Ramos (cell line): ENCODE measurements around the gene PCTP.

ENCODE experiments used
- in situ Hi-C: fragments of 300-500 bp; cut with MboI; formaldehyde crosslinking; loops from one replicate; pipeline ENCODE4 v1.14.3; 2022; ENCODE audit warnings: low sequenced_read_pairs; ENCODE audit not compliant: unreplicated experiment

PCTP gene

GRCh38 chr17:55748841-55749240 lies 2.0 kb upstream of the PCTP start:
- in situ Hi-C loops, result no loop called here

- in situ Hi-C loops, result no loop called here
These were observed 866 bp upstream of the PCTP start for GRCh38 chr17:55749985-55750384.

- in situ Hi-C loops, result no loop called here
These were observed 934 bp downstream of the PCTP start for GRCh38 chr17:55751720-55752250.

GRCh38 chr17:55756689-55757088 lies 5.8 kb downstream of the PCTP start:
- in situ Hi-C loops, result no loop called here

- in situ Hi-C loops, result no loop called here
These were observed 6.8 kb downstream of the PCTP start for GRCh38 chr17:55757659-55758058.

- in situ Hi-C loops, result no loop called here
These were observed 7.3 kb downstream of the PCTP start for GRCh38 chr17:55758171-55758570.

- in situ Hi-C loops, result no loop called here
These were observed 9.9 kb downstream of the PCTP start for GRCh38 chr17:55760643-55761355.

- in situ Hi-C loops, result no loop called here
These were observed 11.4 kb downstream of the PCTP start for GRCh38 chr17:55762086-55762858.

GRCh38 chr17:55763856-55764255 lies 13.0 kb downstream of the PCTP start:
- in situ Hi-C loops, result no loop called here

- in situ Hi-C loops, result no loop called here
These were observed 13.8 kb downstream of the PCTP start for GRCh38 chr17:55764610-55765009.

- in situ Hi-C loops, result no loop called here
These were observed 14.6 kb downstream of the PCTP start for GRCh38 chr17:55765472-55765871.

- in situ Hi-C loops, result no loop called here
These were observed 18.2 kb downstream of the PCTP start for GRCh38 chr17:55768936-55769624.

- in situ Hi-C loops, result no loop called here
These were observed 18.8 kb downstream of the PCTP start for GRCh38 chr17:55769625-55770000.

GRCh38 chr17:55770196-55770870 lies 19.5 kb downstream of the PCTP start:
- in situ Hi-C loops, result loop anchor here (5.0 kb wide), 1 partner anchor 248 kb away; no protein-coding TSS in a partner anchor

- in situ Hi-C loops, result loop anchor here (5.0 kb wide), 1 partner anchor 250 kb away; no protein-coding TSS in a partner anchor
These were observed 21.2 kb downstream of the PCTP start for GRCh38 chr17:55772086-55772485.

- in situ Hi-C loops, result loop anchor here (5.0 kb wide), 1 partner anchor 251 kb away; no protein-coding TSS in a partner anchor
These were observed 22.8 kb downstream of the PCTP start for GRCh38 chr17:55773671-55774070.

- in situ Hi-C loops, result loop anchor here (5.0 kb wide), 1 partner anchor 253 kb away; no protein-coding TSS in a partner anchor
These were observed 24.0 kb downstream of the PCTP start for GRCh38 chr17:55774846-55775271.

- in situ Hi-C loops, result no loop called here
These were observed 25.4 kb downstream of the PCTP start for GRCh38 chr17:55776271-55776670.

GRCh38 chr17:55777471-55777971 lies 26.7 kb downstream of the PCTP start:
- in situ Hi-C loops, result no loop called here
